Measurements from ENCODE around the gene TP53I11.
A peak's percentile ranks its signal among the peaks of the same experiment; 100 is the strongest.

Gene TP53I11

DNA sequence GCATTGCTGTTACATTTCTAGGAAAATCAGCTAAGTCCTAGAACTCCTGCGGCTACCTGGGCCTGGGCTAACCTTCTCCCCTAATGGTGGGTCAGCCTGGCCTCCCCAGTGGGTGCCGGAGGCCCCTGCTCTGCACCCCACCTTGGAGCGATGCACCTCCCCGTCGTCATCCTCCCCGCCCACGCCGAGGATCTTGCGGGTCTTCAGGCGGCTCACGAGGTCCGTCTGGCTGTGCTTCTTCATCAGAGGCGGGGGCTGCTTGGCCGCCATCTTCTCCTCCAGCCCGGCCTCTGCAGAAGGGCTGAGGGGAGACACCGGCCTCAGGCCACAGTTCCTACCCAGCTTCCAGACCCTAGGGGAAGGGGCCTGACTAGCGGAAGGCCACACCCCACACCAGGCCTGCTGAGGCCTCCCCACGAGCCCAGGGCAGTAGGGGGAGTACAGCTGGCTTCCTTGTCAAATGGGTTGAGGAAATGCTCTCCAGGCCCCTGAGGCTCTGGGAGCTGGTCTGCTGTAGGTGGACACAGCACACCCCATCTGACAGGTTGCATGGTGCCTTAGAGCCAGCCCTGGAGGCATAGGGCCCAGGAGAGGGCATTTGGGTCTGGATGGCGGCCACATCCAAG lies 12.5 kb downstream of the TP53I11 start:
- DNase-seq, result no peak

DNA sequence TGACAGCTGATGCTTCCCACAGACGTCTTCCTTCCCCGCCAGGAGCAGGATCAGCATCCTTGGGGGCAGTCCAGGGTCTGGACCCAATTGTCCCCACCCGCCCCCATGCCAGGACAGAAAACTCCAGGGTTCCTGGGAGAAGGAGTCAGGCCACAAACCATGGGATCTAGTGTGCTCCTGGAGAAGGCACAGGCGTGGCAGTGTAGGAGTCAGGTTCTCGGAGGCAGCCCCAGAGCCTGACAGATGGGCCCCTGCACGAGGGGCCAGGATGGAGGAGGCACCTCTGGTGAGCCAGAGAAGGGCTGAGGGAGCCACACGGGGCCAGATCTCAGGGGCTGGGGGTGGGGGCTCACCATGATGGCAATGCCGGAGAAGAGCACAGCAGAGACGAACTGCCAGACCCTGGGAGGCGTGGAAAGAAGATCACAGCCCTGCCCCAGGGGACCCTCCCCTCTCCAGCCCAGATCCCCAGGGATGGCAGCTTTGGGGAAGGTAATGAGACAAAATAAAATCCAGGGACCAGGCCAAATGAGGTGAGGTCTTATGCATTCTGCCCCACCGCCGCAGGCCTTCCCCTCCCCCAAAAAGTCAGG lies 13.6 kb downstream of the TP53I11 start:
- DNase-seq, result no peak

DNA sequence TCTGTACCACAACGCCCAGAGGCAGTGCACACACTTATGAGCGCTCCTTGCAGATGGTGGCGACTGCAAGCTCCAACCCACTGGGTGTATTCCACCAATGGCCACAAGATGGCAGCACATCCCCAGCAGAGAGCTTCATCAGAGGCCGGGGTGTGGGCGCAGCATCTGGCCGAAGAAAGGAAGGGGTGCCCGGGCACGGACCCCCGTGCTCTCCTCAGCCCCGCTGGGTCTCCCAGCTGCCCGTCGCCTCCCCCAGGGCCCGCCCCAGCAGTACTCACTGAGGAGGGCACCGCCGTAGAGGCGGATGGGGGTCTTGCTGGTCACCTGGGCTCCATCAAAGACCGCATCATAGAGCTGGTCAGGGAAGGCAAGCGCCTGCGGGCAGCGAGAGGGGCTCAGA lies 14.2 kb downstream of the TP53I11 start:
- peak; percentile 71 for DNase-seq

DNA sequence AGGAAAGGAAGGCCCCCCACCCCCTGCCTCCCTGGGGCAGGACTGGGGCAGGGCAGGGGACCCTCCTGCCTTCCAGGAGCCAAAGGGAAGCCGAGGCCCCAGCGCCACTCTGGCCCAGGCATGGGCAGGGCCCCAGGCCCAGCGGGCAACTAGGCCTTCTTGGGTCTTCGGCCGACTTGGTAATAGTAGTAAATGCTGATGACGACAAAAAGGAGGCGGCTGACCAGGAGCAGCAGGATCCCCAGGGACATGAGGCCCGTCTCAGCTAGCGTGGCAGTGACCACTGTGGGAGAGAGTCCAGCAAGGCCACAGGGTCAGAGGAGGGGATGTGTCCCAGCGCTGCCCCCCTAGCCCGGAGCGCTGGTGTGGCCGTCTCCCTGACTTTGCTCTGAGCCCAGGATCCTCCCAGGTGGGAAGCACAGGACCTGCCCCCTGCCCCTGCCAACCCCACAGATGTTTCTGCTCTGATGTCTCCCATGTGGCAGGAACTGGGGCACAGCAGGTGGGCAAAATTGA lies 15.9 kb downstream of the TP53I11 start:
- DNase-seq, result no peak

DNA sequence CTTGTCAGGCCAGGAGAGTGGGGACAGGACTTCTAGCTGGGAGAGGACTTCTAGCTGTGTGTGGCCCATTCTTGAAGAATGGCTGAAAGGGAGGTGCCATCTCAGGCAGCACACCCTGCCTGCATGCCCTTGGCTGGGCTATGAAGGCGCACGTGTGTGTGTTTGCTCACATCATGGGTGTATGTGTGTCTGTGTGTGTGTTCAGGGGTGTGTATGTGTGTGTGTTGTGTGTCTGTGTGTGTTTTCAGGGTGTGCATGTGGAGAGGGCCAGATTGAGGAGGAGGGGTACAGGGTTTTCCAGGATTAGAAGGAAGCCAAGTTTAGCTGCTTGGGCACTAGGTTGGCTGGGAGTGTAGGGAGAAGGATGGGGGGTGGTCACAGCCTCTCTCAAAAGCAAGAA lies 16.6 kb downstream of the TP53I11 start:
- DNase-seq, result no peak

DNA sequence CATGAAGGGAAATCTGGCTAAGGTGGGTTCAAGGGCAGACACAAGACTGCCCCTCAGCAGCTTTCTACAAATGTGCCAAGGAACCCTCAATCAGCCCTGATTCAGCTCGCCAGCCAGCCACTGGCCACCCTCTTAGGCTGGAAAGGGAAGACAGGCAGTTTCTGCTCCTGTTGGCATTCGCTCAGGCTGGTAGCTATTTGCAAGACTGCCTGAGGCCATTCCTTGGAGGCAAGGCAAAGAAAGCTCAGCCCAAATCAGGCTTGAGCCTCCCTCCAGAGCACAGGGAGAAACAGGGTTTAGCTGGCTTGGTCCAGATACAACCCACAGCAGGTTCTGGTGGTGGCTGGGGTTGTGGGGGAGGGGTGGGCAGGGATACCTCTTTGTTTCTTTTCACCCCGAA lies 19.2 kb downstream of the TP53I11 start:
- DNase-seq, result no peak

DNA sequence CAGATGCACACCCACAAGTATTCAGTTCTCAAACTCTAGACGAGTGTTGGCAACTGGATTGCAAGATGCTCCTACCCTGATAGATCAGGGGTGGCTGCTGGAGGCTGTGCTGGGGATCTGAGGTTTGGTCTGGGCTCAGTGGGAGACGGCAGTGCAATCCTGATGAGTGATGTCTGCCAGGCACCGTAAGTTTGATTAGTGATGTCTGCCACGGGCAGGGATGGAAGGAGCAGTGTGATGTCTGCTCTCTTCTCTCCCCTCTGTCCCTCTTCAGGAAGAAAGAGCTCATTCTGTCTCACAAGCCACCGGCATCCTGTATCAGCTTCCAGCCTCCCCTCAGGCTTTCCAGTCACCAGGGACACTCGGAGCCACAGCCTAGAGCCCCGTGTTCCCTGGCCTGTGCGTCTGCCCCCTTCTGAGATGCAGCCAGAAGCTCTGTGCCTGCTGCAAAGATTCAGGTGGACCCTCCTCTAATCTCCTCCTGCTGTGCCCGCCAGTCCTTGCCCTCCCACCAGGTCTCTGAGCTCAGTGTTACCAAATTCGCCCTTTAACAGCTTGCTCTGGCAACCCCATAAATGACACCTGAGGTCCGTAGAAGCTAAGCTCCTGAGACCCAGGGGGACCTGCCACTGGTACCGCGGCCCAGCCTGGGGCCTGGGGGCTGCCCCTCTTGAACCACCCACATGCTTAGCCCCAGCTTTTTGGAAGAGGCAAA lies 19.9 kb downstream of the TP53I11 start:
- no peak for DNase-seq

DNA sequence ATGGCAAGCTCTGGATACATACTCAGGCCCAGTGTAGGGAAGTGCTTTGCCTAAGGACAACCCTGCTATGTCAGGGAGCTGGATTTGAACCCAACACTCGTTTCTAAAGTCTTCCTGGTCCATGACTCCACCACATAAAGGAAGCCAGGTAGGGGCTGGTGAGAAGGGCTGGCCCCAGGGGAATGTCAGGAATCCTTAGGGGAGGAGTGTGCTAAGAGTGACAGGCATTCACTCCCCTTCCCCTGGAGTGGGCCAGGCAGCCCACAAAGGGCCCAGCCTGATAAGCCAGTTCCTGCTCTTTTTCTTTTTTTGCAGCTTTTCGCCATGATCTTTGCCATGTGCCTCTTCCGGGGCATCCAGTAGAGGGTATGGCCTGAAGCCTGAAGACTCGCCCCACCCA lies 21.9 kb downstream of the TP53I11 start:
- DNase-seq, result no peak

DNA sequence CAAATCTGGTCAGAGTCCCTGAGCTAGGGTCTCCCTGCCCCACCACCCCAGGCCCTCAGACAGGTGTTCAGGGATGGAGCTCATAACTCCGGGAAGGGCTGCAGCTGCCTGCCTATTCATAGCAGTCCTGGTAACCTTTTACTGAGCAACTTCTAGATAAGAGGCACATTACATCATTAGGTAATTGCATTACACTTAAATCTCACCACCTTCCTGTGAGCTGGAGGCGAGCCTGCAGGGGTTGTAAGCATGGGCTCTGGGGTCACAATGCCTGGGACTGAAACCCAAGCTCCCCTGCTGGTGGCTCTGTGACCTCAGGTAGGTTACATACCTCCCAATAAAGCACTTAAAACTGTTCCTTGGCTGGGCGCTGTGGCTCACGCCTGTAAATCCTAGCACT lies 22.5 kb downstream of the TP53I11 start:
- DNase-seq, result no peak

DNA sequence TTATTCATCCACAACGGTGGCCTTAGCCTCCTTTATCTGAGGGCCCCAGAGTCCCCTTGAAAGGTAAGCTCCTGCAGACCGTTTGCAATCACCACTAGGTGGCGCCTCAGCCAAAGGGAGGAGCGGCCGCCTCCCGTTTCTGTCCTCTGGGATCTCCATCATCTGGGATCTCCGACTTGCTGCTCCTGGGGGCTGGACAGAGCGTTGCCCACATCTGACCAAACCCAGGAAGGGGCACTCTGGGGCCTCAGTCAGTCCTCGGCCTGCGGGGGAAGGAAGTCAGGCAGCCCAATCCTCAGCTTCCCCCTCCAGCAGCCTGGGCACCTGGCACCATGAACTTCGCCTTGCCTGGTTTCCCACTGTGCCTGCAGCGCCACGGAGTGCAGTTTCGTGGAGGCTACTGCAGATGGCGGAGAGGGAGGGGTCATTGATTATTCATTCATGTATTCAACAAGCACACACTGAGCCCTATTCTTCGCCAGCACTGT lies 23.5 kb downstream of the TP53I11 start:
- DNase-seq, result peak; percentile 77

DNA sequence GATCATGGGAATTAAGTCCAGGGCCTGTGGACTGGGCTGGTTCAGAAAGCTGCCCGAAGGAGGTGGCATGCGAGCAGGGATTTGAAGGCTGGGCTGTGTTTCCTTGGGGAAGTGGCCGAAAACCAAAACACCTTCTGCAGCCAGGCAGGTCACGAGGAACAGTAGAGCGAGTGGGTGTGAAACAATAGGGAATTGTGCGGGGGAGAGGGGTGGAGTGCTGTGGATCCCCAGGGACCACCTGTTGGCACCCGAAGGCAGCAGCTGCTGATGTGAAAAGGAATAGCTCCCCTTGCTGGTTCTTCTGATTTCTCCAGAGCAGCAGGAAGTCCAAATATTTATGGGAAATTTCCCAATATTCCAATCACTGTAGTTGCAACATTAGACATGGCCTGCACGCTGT lies 24.6 kb downstream of the TP53I11 start:
- no peak for DNase-seq

DNA sequence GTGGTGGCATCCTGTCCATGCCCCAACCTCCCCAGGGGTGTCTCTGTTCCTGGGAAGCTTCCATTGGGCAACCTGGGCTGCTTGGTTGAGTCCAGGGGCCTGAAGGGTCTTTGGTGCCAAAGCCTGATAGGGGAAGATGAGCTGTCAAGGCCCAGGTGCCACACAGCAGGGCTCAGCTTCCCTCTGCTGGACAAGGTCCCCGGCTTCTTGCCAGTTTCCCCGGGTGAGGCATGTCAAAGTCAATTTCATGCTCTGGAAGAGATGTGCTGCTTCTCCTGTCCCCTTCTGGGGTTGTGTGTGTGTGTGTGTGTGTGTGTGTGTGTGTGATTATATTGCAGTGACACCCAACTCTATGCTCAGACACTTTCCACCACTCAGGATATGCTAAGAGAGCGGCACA lies 26.9 kb downstream of the TP53I11 start:
- no peak for DNase-seq

DNA sequence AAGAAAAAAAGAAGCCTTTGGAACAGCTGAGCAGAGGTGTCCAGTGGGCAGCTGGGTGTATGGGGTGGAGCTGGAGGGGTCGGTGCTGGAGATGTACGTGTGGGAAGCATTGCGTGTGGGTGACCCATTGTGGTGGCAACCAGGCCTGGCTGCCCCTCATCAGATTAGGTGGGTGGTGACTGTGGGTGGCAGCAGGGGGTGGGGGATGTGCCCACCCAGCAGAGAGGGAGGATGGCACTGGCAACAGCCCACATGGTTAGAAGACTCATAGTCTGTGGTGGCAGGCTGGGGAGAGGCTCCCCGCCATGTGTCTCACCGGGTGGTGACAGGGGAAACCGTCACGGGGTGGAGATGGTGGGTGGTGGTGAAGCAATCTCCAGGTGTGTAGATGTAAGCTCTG lies 27.6 kb downstream of the TP53I11 start:
- DNase-seq, result no peak

DNA sequence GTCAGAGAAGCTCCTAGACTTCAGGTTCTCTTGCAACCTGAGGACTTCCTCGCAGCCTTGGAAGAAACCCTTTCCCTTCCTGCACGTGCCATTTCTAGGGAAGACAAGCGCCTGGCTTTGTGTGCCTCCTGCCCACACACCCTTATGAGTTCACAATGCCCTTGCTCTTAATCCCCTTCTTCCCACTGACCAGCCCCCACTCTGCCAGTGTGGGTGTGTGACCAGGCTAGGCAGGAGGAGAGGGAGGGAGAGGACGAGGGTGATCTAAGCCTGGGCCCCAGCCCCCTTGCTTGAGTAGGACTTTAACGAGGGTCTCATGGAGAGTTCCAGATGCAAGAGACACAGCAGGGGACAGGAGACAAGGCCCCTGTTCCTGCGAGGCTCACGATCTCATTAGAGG lies 30.2 kb downstream of the TP53I11 start:
- no peak for DNase-seq

DNA sequence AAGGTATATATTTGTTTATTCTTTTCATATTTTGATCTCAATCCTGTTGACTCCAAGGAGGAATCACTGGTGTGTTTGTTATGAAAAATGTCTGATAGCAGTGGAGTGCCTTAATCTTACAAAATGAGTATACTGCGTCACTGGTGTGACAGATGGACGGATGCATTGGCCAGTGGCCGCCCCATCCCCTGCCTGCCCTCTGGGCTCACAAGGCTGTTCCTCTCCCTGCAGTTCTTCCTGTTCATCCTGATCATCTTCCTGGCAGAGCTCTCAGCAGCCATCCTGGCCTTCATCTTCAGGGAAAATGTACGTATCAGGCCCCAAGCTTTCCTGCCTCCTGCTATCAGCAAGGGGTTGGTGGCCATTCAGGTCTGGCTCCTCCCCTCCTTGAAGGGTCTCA lies 32.9 kb downstream of the TP53I11 start:
- DNase-seq, result no peak

DNA sequence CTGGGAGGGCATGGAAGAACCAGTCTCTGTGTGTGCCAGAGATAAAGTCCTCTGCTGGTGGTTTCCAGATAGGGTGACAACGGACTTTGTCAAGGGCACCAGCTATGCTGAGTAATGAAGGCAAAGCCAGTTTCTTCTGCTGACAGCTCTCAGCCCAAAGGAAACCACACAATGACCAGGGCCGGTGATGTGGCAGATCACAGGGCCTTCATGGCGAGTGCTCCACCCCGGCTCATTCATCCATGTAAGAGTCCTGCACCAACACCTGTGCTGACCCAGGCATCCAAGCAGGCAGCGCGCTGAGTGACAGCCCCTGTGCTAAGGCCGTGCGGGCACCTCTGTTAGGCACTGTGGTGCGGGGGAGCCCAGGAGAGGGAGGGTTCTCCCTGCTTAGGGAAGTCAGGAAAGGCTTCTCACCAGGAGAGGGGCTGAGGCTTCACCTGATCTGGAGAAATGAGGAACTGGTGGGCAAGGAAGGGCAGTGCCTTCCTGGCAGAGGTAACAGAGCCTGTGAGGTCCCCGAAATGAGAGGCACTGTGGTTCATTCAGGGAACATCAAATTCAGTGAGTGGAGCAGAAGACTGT lies 33.8 kb downstream of the TP53I11 start:
- DNase-seq, result no peak

DNA sequence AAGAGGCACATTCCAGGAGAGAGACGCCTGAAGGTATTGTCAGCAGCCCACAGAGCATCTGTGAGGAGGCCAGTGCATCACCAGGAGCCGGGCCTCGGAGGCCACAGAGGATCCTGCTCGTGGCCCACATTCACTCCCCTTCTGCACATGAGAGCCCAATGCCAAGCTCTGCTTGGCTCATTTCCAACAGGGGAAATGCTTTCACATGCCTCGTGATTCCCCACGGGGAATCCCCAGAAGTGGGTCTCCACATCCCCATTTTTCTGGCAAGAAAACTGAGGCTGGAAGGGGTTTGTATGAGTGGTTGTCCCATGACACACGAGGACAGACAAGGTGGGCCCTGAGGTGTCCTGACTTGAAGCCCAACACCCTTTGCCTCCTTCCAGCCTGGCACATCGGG lies 34.4 kb downstream of the TP53I11 start:
- no peak for DNase-seq

DNA sequence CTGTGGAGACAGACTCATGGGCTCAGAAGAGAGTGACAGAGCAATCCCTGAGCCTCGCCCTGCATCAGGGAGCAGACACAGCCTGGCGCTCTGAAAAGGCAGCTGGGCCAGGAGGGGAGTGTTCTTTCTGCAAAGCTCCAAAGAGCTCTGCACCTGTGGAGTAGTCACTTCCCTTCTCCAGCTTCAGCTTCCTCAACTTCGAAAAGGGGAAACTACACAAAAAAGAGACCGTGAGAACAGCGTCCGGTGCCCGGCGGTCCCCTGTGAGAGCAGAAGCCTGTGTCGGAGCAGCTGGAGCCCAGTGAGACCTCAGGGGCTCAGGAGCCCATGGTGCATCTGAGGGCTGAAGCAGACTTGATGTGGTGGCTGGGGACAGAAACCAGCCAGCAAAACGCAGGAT lies 35.1 kb downstream of the TP53I11 start:
- no peak for DNase-seq

DNA sequence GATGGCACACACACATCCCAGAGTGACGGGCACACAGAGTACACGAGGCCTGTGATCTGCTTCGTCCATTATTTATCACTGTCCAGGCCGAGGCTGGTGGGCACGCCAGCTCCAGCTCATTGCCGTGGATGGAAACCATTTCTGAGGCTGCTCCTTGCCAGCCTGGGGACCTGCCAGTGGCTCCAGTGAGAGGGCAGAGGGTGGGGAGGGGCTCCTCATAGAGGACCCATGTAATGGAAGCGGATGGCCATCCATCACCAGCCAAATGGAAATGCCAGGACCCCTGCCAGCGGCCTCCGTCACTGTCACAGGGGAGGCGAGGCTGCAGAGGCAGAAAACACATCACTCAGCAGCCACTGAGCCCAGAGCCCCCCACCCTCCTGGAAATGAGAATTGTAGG lies 35.7 kb downstream of the TP53I11 start:
- no peak for DNase-seq

DNA sequence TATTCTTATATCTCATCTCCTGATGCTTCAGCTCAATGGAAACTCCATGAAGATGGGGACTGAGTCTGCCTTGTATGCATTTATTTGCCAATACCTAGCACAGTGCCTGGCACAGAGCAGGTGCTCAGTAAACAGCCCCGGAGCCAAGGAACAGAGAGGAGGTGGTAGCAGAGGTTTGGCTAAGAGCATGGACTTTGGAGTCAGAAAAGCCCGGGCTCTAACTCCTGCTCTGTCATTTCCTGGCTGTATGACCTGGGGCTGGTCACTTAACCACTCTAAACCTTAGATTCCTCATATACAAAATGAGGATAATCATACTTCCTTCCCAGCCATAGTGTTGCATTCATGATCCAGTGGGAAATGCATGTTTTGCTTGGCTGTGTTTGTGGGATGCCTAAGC lies 36.6 kb downstream of the TP53I11 start:
- no peak for DNase-seq

DNA sequence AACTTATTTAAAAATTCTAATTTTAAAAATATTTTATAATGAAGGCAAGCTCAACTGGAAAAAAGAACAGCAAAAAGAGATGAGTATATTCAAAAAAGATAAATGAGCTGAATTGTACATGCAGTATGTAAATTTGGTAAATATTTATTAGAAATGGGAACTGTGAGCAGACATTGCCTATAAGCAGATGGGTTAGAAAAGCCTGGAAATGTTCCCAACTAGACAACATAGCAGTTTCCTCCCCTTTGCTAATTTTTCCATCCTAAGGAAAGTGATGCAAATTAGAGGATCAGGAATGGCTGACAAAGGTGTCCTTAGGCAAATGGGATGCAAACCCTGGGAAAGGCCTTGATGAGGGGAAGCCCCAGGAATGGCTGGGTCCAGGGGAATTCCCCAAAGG lies 37.2 kb downstream of the TP53I11 start:
- no peak for DNase-seq

DNA sequence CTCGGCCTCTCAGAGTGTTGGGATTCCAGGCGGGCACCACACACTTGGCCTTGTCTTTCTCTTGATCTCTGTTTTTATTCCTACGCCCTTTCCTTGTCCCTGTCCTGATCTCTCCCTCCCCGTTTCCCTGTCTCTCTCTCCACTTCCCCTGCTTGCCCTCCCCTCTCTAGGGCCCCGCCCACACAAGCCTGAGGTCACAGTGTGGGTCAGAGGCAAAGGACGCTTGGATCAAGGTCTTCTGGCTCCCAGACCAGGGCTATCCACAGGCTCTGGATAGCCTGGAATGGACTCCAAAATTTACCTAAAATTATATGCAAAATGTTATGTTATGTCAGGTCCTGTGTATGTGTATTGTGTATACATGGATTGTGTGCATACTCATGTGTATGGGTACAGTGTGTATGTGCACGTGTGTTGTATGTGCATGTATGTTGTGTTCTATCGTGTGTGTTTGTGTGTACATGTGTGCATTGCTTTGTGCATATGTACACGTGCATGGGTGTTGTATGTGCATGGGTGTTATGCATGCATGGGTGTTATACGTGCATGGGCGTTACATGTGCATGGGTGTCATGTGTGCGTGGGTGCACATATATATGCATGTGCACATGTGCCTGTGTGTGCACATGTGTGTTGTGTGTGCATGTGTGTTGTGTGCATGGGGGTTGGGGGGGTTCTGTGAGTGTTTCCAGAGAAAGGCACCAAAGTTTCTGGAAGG lies 38.3 kb downstream of the TP53I11 start:
- no peak for DNase-seq

Data from DMS79 treated with DMSO at 0.1 percent for 48 hours (cell line).